BLaER1 (cell line): Measurements from ENCODE around the gene CISD3.
A peak's percentile ranks its signal among the peaks of the same experiment; 100 is the strongest.

Experiments used
- H3K27ac ChIP-seq: shearing (Covaris generic); formaldehyde crosslinking; 2 replicates; pipeline ENCODE4 v1.8.1; 2022
- H3K27me3 ChIP-seq: shearing (Covaris generic); formaldehyde crosslinking; 2 replicates; pipeline ENCODE4 v1.8.1; 2022
- H3K36me3 ChIP-seq: shearing (Covaris generic); formaldehyde crosslinking; 2 replicates; pipeline ENCODE4 v1.8.1; 2022
- H3K4me1 ChIP-seq: shearing (Covaris generic); formaldehyde crosslinking; 2 replicates; pipeline ENCODE4 v1.8.1; 2022
- H3K4me2 ChIP-seq: shearing (Covaris generic); formaldehyde crosslinking; 2 replicates; pipeline ENCODE4 v1.8.1; 2022
- H3K4me3 ChIP-seq: shearing (Covaris generic); formaldehyde crosslinking; 2 replicates; pipeline ENCODE4 v1.8.1; 2022
- H3K9ac ChIP-seq: shearing (Covaris generic); formaldehyde crosslinking; 2 replicates; pipeline ENCODE4 v1.8.1; 2022
- H3K9me3 ChIP-seq: shearing (Covaris generic); formaldehyde crosslinking; 2 replicates; pipeline ENCODE4 v1.8.1; 2022
- H4K20me1 ChIP-seq: shearing (Covaris generic); formaldehyde crosslinking; 2 replicates; pipeline ENCODE4 v1.8.1; 2022
- Cebpa-rat ChIP-seq: shearing (Covaris generic); IDR thresholded peaks from 2 replicates; pipeline ENCODE4 v1.8.1; 2022

CISD3 gene

DNA sequence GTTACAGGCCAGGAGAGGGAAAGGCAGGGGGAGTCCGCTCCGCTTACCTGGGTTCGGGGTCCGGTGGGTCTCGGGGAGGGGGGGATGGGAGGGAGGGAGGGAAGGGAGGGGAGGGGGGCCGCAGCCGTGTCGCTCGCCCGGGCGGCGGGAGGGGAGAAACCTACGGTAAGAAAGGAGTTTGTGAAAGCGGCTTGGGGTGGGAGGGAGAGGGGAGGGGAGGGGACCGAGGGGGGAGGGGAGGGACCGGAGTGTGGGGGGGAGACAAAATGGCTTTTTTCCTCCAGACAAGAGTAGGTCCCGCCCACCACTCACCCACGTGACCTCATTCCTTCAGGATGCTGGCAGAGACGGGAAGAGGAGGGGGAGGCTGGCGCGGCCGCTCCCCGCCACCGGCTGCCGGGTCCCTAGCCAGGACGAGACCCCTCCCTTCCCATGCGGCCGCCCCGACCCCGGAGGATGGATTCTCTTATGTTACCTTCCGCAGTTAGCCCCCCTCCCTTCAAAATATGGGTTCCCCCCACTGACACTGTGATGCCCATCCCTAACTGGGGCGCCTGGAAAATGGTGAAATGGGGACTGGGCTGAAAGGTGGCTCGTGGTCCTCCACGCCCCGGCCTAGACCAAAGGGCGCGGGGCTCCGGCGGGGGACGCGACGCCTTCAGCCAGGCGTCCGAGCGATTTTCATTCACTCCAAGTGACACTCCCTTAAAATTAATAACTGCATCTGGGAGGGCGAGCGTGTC is 18.2 kb downstream of the CISD3 start, which contains the start of gene PCGF2:
Gene PCGF2, minus strand, starts transcription at position 188 of the 743 bp plus-strand sequence. CDS start 7,934 bp downstream, outside the sequence.
- Histone ChIP-seq H4K20me1 (peaks cover 35% of the 10 kb centered on the region), H3K4me3 (peak within 1 kb of the TSS; percentile 80), H3K27ac (peak within 1 kb of the TSS; percentile 65), H3K4me1 (peaks cover 74% of the 10 kb centered on the region), H3K36me3 (no peaks in the 10 kb centered on the region), H3K9ac (peak within 1 kb of the TSS; percentile 78), H3K27me3 (peaks cover 44% of the 10 kb centered on the region), H3K9me3 (no peaks in the 10 kb centered on the region), H3K4me2 (peak within 1 kb of the TSS; percentile 93)
- no peak for TF ChIP-seq Cebpa-rat

GRCh38 chr17:38748892-38749222 is 18.7 kb downstream of the CISD3 start:
- H3K4me2 ChIP-seq: peak overlapping the region; percentile 83
- peak overlapping the region; percentile 64 for H3K4me3 ChIP-seq
- peaks cover 3% of the 10 kb centered on the region for H3K36me3 ChIP-seq
- H3K9ac ChIP-seq: 0 out of 2 replicates have a peak overlapping the region, but pooled peaks have one; percentile 19
- H3K27me3 ChIP-seq: peaks cover 44% of the 10 kb centered on the region
- H3K9me3 ChIP-seq: no peaks in the 10 kb centered on the region
- TF ChIP-seq Cebpa-rat: no peak
- H3K4me1 ChIP-seq: peaks cover 74% of the 10 kb centered on the region
- H4K20me1 ChIP-seq: peaks cover 40% of the 10 kb centered on the region
- H3K27ac ChIP-seq: no peak overlapping the region

DNA sequence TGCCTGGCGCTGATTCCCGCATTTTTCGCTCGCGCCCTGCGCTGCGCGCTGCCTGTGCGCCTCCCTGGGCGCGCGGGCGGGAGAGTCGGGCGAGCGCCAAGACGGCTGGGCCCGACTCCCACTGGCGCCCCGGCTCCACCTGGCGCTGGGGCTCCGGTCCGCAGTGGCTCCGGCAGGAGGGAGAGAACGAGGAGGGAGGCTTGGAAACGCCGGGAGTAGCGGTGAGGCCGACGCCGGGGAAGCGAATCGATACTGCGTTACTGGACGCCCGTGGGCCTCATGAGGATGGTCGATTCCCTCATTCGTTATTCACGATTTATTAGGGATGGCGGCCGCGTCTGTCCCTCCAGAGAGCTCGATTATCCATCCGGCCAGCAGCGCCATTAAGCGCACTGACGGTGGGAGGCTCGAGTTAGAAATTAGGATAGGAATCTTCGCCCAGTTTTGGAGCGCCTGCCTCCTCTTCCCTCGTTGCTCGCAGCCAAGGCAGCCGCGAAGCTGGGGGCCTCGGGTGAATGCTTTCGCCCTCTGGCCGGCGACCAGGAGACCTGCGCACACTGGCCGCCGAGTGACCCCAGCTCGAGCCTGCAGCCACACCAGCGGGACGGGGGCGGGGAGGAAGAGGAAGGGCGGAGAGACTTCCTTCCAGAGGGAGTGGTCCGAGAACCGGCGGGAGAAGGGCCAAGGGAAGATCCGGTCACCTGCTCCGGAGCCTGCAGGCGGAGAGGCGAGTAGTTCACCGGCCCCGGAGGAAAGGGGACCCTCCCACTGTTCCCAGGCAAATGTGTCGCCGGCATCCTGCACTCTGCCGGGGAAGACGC is 19.3 kb downstream of the CISD3 start:
- H3K4me2 ChIP-seq: peak overlapping the region; percentile 83

GRCh38 chr17:38750044-38750311 is 19.8 kb downstream of the CISD3 start:
- H3K27me3 ChIP-seq: peaks cover 44% of the 10 kb centered on the region
- H3K4me1 ChIP-seq: peaks cover 71% of the 10 kb centered on the region
- H3K4me3 ChIP-seq: peak overlapping the region; percentile 64
- H3K9me3 ChIP-seq: no peaks in the 10 kb centered on the region
- no peak overlapping the region for H3K27ac ChIP-seq
- peak overlapping the region; percentile 83 for H3K4me2 ChIP-seq
- H4K20me1 ChIP-seq: peaks cover 50% of the 10 kb centered on the region
- H3K36me3 ChIP-seq: peaks cover 14% of the 10 kb centered on the region
- no peak overlapping the region for H3K9ac ChIP-seq
- TF ChIP-seq Cebpa-rat: no peak

More for the DNA sequence above, 19.3 kb downstream of the CISD3 start:
- Histone ChIP-seq H3K27ac (no peak overlapping the region), H3K9me3 (no peaks in the 10 kb centered on the region), H3K4me1 (peaks cover 74% of the 10 kb centered on the region), H3K36me3 (peaks cover 9% of the 10 kb centered on the region), H3K4me3 (peak overlapping the region; percentile 64), H3K27me3 (peaks cover 44% of the 10 kb centered on the region), H3K9ac (0 out of 2 replicates have a peak overlapping the region, but pooled peaks have one; percentile 19), H4K20me1 (peaks cover 45% of the 10 kb centered on the region)
- TF ChIP-seq Cebpa-rat: no peak

- H3K4me1 ChIP-seq: peaks cover 65% of the 10 kb centered on the region
- peak overlapping the region; percentile 94 for H3K4me3 ChIP-seq
- H3K27me3 ChIP-seq: peaks cover 44% of the 10 kb centered on the region
- no peaks in the 10 kb centered on the region for H3K9me3 ChIP-seq
- no peak for TF ChIP-seq Cebpa-rat
- H3K4me2 ChIP-seq: peak overlapping the region; percentile 83
- peaks cover 19% of the 10 kb centered on the region for H3K36me3 ChIP-seq
- no peak overlapping the region for H3K9ac ChIP-seq
- H4K20me1 ChIP-seq: peaks cover 51% of the 10 kb centered on the region
- H3K27ac ChIP-seq: no peak overlapping the region
Measured at GRCh38 chr17:38750312-38751121, 20.4 kb downstream of the CISD3 start.

GRCh38 chr17:38751144-38751807 is 21.1 kb downstream of the CISD3 start:
- Histone ChIP-seq H3K27me3 (peaks cover 44% of the 10 kb centered on the region), H3K9me3 (no peaks in the 10 kb centered on the region), H3K36me3 (peaks cover 27% of the 10 kb centered on the region), H4K20me1 (peaks cover 51% of the 10 kb centered on the region), H3K4me3 (peak overlapping the region; percentile 94), H3K27ac (no peak overlapping the region), H3K4me1 (peaks cover 58% of the 10 kb centered on the region), H3K9ac (no peak overlapping the region), H3K4me2 (peak overlapping the region; percentile 83)
- no peak for TF ChIP-seq Cebpa-rat

GRCh38 chr17:38751808-38752307 is 21.7 kb downstream of the CISD3 start:
- H3K9ac ChIP-seq: peak overlapping the region; percentile 78
- peak overlapping the region; percentile 94 for H3K4me3 ChIP-seq
- H3K27ac ChIP-seq: peak overlapping the region; percentile 70
- peaks cover 33% of the 10 kb centered on the region for H3K36me3 ChIP-seq
- peak overlapping the region; percentile 83 for H3K4me2 ChIP-seq
- peak; percentile 85 for TF ChIP-seq Cebpa-rat
- peaks cover 52% of the 10 kb centered on the region for H3K4me1 ChIP-seq
- H3K27me3 ChIP-seq: peaks cover 44% of the 10 kb centered on the region
- peaks cover 51% of the 10 kb centered on the region for H4K20me1 ChIP-seq
- H3K9me3 ChIP-seq: no peaks in the 10 kb centered on the region

- Histone ChIP-seq H3K27me3 (peaks cover 44% of the 10 kb centered on the region), H4K20me1 (peaks cover 54% of the 10 kb centered on the region), H3K4me2 (peak within 1 kb of the TSS; percentile 97), H3K4me3 (peak within 1 kb of the TSS; percentile 94), H3K9ac (peak within 1 kb of the TSS; percentile 95), H3K27ac (peak within 1 kb of the TSS; percentile 92), H3K4me1 (peaks cover 50% of the 10 kb centered on the region), H3K36me3 (peaks cover 39% of the 10 kb centered on the region), H3K9me3 (no peaks in the 10 kb centered on the region)
- peak; percentile 83 for TF ChIP-seq Cebpa-rat
Measured at GRCh38 chr17:38752308-38753070, 22.3 kb downstream of the CISD3 start, which contains the start of gene PSMB3. Gene PSMB3, plus strand, starts transcription at chr17:38752741. Its CDS starts 86 bp downstream, at chr17:38752827.
